NCI-H2227 (cell line): ENCODE results near the gene ZNF213.

Source experiments
- DNase-seq: peaks from one replicate; lab custom pipeline; 2025; ENCODE audit not compliant: unreplicated experiment; lab: John Stamatoyannopoulos, UW

The ZNF213 gene

GRCh38 chr16:3190949-3191353 is 56.1 kb downstream of the ZNF213 start:
- no peak for DNase-seq
